Loucy (cell line): ENCODE results near the gene SMOC2.
"Not testable (repeated sequence)": the region's sequence is repeated elsewhere in the genome, so short reads cannot be mapped to it uniquely, and the experiment has no call there.

Experiments
- H2AFZ ChIP-seq: fragments of 200-600 bp; sonication (generic); 2 replicates; pipeline ENCODE4 v1.6.0; 2016; ENCODE audit warnings: antibody characterized with exemption, mild to moderate bottlenecking, low read length, moderate library complexity
- H3F3A ChIP-seq: fragments of 200-600 bp; 2 replicates; pipeline ENCODE4 v1.6.0; 2016; ENCODE audit warnings: antibody characterized with exemption, low read depth, mild to moderate bottlenecking
- H3K27me3 ChIP-seq: fragments of 200-600 bp; sonication (generic); 2 replicates; pipeline ENCODE4 v1.6.1; 2014; ENCODE audit warnings: low read length, mild to moderate bottlenecking; ENCODE audit not compliant: insufficient read depth, poor library complexity, severe bottlenecking
- H3K36me3 ChIP-seq: fragments of 200-600 bp; sonication (generic); 2 replicates; pipeline ENCODE4 v1.6.1; 2016; ENCODE audit warnings: low read length; ENCODE audit not compliant: insufficient read depth
- H3K4me1 ChIP-seq: fragments of 200-600 bp; sonication (generic); 2 replicates; pipeline ENCODE4 v1.5.1; 2014; ENCODE audit warnings: low read length, mild to moderate bottlenecking; ENCODE audit not compliant: insufficient read depth, poor library complexity, severe bottlenecking
- H3K4me2 ChIP-seq: fragments of 200-600 bp; sonication (generic); 2 replicates; pipeline ENCODE4 v1.6.0; 2014; ENCODE audit warnings: antibody characterized with exemption, low read length, low read depth, mild to moderate bottlenecking; ENCODE audit not compliant: poor library complexity, severe bottlenecking
- H3K4me3 ChIP-seq: fragments of 200-600 bp; sonication (generic); 2 replicates; pipeline ENCODE4 v1.5.1; 2014; ENCODE audit warnings: low read length, mild to moderate bottlenecking, mixed read lengths; ENCODE audit not compliant: poor library complexity, severe bottlenecking
- H3K79me2 ChIP-seq: fragments of 200-600 bp; sonication (generic); 2 replicates; pipeline ENCODE4 v1.6.1; 2014; ENCODE audit warnings: low read length; ENCODE audit not compliant: insufficient read depth
- H3K9ac ChIP-seq: fragments of 200-600 bp; sonication (generic); 2 replicates; pipeline ENCODE4 v1.6.0; 2014; ENCODE audit warnings: mild to moderate bottlenecking, low read depth, low read length, moderate library complexity; ENCODE audit not compliant: poor library complexity, severe bottlenecking
- H3K9me2 ChIP-seq: fragments of 200-600 bp; sonication (generic); replicated peaks from 2 replicates; pipeline ENCODE4 v1.6.1; 2016; ENCODE audit warnings: low read depth, low read length, mixed read lengths
- H3K9me3 ChIP-seq: fragments of 200-600 bp; sonication (generic); 2 replicates; pipeline ENCODE4 v1.6.1; 2014; ENCODE audit warnings: mild to moderate bottlenecking, antibody characterized with exemption, low read length, low read depth; ENCODE audit not compliant: insufficient read depth
- H4K20me1 ChIP-seq: fragments of 200-600 bp; sonication (generic); 2 replicates; pipeline ENCODE4 v1.6.0; 2014; ENCODE audit warnings: antibody characterized with exemption, low read length, mild to moderate bottlenecking; ENCODE audit not compliant: insufficient read depth, poor library complexity, severe bottlenecking
- EZH2phosphoT487 ChIP-seq: fragments of 200-600 bp; IDR thresholded peaks from 2 replicates; pipeline ENCODE4 v1.6.1; 2018; ENCODE audit warnings: antibody characterized with exemption, mild to moderate bottlenecking, moderate library complexity, borderline replicate concordance
- TF ChIP-seq, protein P1 (sequence below): fragments of 200-600 bp; sonication (generic); conservative IDR thresholded peaks from 2 replicates; pipeline ENCODE4 v1.5.1; 2014; ENCODE audit warnings: mild to moderate bottlenecking, antibody characterized with exemption, low read length

The SMOC2 gene

DNA sequence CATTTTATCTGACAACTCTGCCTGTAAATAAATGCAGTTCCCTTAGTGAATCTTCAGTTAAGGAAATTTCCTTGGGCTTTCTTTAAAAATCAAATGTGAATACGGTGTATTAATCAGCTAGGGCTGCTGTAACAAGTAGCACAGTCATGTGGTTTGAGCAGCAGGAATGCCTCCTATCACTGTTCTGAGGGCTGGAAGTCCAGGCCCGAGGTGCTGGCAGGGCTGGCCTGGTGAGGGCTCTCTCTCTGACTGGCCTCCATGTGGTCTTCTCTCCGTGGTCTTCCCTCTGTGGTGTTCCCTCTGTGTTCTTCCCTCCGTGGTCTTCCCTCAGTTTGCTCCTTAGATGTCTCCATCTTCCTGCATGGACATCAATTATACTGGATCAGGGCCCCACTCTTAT, 124.1 kb downstream of the SMOC2 start:
- Histone ChIP-seq H4K20me1 (no peaks in the 10 kb centered on the region), H3F3A (no peaks in the 10 kb centered on the region), H3K4me2 (no peak overlapping the region), H3K27me3 (no peaks in the 10 kb centered on the region), H3K4me3 (no peak overlapping the region), H3K9me2 (no peaks in the 10 kb centered on the region), H3K4me1 (no peaks in the 10 kb centered on the region), H3K9me3 (peaks cover 3% of the 10 kb centered on the region; the same call in 1 of the 2 replicates), H3K36me3 (no peaks in the 10 kb centered on the region), H3K9ac (no peak overlapping the region), H3K79me2 (no peaks in the 10 kb centered on the region), H2AFZ (no peak overlapping the region)
- TF ChIP-seq, protein P1, sequence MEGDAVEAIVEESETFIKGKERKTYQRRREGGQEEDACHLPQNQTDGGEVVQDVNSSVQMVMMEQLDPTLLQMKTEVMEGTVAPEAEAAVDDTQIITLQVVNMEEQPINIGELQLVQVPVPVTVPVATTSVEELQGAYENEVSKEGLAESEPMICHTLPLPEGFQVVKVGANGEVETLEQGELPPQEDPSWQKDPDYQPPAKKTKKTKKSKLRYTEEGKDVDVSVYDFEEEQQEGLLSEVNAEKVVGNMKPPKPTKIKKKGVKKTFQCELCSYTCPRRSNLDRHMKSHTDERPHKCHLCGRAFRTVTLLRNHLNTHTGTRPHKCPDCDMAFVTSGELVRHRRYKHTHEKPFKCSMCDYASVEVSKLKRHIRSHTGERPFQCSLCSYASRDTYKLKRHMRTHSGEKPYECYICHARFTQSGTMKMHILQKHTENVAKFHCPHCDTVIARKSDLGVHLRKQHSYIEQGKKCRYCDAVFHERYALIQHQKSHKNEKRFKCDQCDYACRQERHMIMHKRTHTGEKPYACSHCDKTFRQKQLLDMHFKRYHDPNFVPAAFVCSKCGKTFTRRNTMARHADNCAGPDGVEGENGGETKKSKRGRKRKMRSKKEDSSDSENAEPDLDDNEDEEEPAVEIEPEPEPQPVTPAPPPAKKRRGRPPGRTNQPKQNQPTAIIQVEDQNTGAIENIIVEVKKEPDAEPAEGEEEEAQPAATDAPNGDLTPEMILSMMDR, result no peak
- TF ChIP-seq EZH2phosphoT487, result no peak

DNA sequence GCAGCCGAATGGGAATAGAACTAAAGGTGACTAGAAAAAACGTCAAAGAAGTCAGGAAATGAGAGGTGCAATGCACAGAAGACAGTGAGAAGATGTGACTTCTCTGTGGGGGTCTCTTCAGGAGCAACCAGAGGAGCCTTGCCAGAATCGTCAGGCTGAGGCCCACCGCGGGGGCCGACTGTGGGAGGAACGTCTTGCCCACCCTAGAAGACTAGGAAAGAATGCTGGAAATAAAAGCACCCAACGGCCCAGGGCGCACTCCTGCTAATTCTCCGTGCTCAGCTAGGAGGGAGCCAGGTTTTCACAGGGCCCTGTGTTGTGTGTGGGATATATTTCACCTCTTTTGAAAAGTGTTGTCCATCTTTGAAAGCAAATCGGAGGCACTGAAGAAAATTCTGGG, 129.2 kb downstream of the SMOC2 start:
- H3K9me2 ChIP-seq, result no peaks in the 10 kb centered on the region
- no peak overlapping the region for H3K9ac ChIP-seq
- no peak overlapping the region for H3K4me2 ChIP-seq
- H3K27me3 ChIP-seq, result no peaks in the 10 kb centered on the region
- no peaks in the 10 kb centered on the region for H3K79me2 ChIP-seq
- no peak overlapping the region for H3K4me3 ChIP-seq
- no peaks in the 10 kb centered on the region for H4K20me1 ChIP-seq
- no peak for TF ChIP-seq EZH2phosphoT487
- TF ChIP-seq, protein P1, result no peak
- no peaks in the 10 kb centered on the region for H3F3A ChIP-seq
- H2AFZ ChIP-seq, result no peak overlapping the region
- no peaks in the 10 kb centered on the region for H3K4me1 ChIP-seq
- H3K9me3 ChIP-seq, result peaks cover 4% of the 10 kb centered on the region; the same call in 1 of the 2 replicates
- no peaks in the 10 kb centered on the region for H3K36me3 ChIP-seq

DNA sequence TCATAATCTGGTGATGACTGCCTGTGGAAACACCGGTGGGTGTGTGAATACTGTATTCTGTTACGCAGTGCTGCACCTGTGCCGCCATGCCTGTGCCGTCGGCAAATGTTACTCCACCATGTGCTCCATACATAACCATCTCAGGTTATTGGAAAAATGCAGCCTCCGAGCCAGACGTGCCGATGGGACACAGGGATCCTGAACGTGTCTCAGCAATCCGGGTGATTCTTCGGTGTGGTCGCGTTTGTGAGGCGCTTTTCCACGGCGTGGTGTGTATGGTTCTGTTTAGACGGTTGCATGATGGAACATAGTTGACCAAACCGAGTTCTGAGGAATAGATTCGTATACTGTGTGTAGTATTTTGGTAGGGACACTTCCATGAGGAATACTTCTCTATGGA, 130.3 kb downstream of the SMOC2 start:
- Histone ChIP-seq H2AFZ (no peak overlapping the region), H3K4me3 (no peak overlapping the region), H3K9me3 (peaks cover 9% of the 10 kb centered on the region; the same call in 1 of the 2 replicates), H3K9me2 (no peaks in the 10 kb centered on the region), H4K20me1 (no peaks in the 10 kb centered on the region), H3K36me3 (no peaks in the 10 kb centered on the region), H3K27me3 (no peaks in the 10 kb centered on the region), H3K4me1 (no peaks in the 10 kb centered on the region), H3F3A (no peaks in the 10 kb centered on the region), H3K9ac (no peak overlapping the region), H3K79me2 (no peaks in the 10 kb centered on the region), H3K4me2 (no peak overlapping the region)
- TF ChIP-seq EZH2phosphoT487, result no peak
- TF ChIP-seq, protein P1, result no peak

DNA sequence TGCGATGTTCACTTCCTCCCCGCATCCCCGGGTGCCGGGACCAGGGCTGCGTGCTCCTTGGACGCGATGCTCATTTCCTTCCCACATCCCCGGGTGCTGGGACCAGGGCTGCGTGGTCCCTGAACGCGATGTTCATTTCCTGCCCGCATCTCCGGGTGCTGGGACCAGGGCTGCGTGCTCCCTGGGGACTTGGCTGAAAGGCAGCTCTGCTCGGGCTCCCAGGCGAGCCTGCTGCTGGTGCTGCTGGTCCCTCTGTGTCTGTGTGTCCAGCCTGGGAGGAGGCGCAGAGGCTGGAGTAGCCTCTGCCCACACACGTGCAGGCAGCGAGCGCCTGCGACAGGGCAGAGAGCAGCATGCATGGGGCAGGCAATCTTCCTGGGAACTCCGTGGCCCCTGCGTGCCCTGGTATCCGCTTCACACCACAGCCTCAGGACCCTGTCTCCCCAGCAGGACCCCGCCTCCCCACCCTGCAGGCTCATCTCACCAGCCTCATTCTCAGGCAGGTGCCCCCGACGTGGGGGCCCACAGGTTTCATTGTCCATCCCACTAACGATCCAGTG, 132.4 kb downstream of the SMOC2 start:
- H3K36me3 ChIP-seq, H3K27me3 ChIP-seq, H3K79me2 ChIP-seq, H3K9ac ChIP-seq, H3K9me2 ChIP-seq, H4K20me1 ChIP-seq, H3K4me1 ChIP-seq, H2AFZ ChIP-seq, H3K4me3 ChIP-seq, H3K4me2 ChIP-seq, H3F3A ChIP-seq: not testable (repeated sequence)
- H3K9me3 ChIP-seq, result peaks cover 13% of the 10 kb centered on the region; the same call in 1 of the 2 replicates
